Umbilical cord (tissue), 1 donor: ENCODE measurements around the gene KLHL20. TPM values are rescaled to one million over a fixed set of nuclear protein-coding genes. Genes with fewer than 3 reads are reported as not detected.

Source experiments
- total RNA-seq: library from RNA; depleted of rRNA; stranded (reverse); fragments of >200 nt; gene quantifications from one replicate; pipeline ENCODE4 v1.2.3, GENCODE V29; 2014; ENCODE audit warnings: low replicate concordance; ENCODE audit not compliant: insufficient read depth

Gene KLHL20
- total RNA-seq, 1 donor from 2014 or later: 29.9 TPM

Other genes with a start within 250 kb of the KLHL20 start
- 95.8 TPM for gene PRDX6, start 237.6 kb upstream of the KLHL20 start, total RNA-seq
- gene SLC9C2, start 111.9 kb upstream of the KLHL20 start, total RNA-seq: 1.7 TPM
- not detected for gene TEX50, start 79.6 kb upstream of the KLHL20 start, total RNA-seq
- 10.1 TPM for gene ANKRD45, start 45.1 kb upstream of the KLHL20 start, total RNA-seq
- 18.8 TPM for gene DARS2, start 109.7 kb downstream of the KLHL20 start, total RNA-seq
- 12.5 TPM for gene CENPL, start 109.9 kb downstream of the KLHL20 start, total RNA-seq
- gene GAS5, start 153.0 kb downstream of the KLHL20 start, total RNA-seq: 428 TPM
- gene ZBTB37, start 153.4 kb downstream of the KLHL20 start, total RNA-seq: 14.9 TPM
- not detected for gene SERPINC1, start 202.3 kb downstream of the KLHL20 start, total RNA-seq